Smooth muscle cell (in vitro differentiated cells): Measurements from ENCODE around the gene CAVIN1. TPM values are rescaled to one million over a fixed set of nuclear protein-coding genes. Genes with fewer than 3 reads are reported as not detected.

Experiments used
- DNase-seq: peaks from one replicate; lab custom pipeline; 2025; ENCODE audit not compliant: unreplicated experiment; lab: John Stamatoyannopoulos, UW
- H2AFZ ChIP-seq: fragments of 200-600 bp; sonication (generic); 2 replicates; pipeline ENCODE4 v1.6.0; 2016; ENCODE audit warnings: antibody characterized with exemption, low read depth, mild to moderate bottlenecking
- H3F3A ChIP-seq: fragments of 200-600 bp; sonication (generic); 2 replicates; pipeline ENCODE4 v1.6.0; 2017; ENCODE audit warnings: antibody characterized with exemption, low read depth
- H3K27ac ChIP-seq: fragments of 200-600 bp; sonication (generic); 2 replicates; pipeline ENCODE4 v1.5.1; 2016; ENCODE audit warnings: low read depth, mild to moderate bottlenecking
- H3K27me3 ChIP-seq: fragments of 200-600 bp; sonication (generic); 2 replicates; pipeline ENCODE4 v1.6.1; 2016; ENCODE audit warnings: low read depth, mild to moderate bottlenecking
- H3K36me3 ChIP-seq: fragments of 200-600 bp; sonication (generic); 2 replicates; pipeline ENCODE4 v1.5.1; 2016; ENCODE audit warnings: low read depth
- H3K4me1 ChIP-seq: fragments of 200-600 bp; sonication (generic); 2 replicates; pipeline ENCODE4 v1.5.1; 2016; ENCODE audit warnings: low read depth
- H3K4me2 ChIP-seq: fragments of 200-600 bp; sonication (generic); 2 replicates; pipeline ENCODE4 v1.6.0; 2016; ENCODE audit warnings: mild to moderate bottlenecking
- H3K4me3 ChIP-seq: fragments of 200-600 bp; sonication (generic); 2 replicates; pipeline ENCODE4 v1.5.1; 2016; ENCODE audit warnings: mild to moderate bottlenecking
- H3K79me2 ChIP-seq: fragments of 200-600 bp; sonication (generic); 2 replicates; pipeline ENCODE4 v1.6.0; 2016; ENCODE audit warnings: low read depth, mild to moderate bottlenecking
- H3K9ac ChIP-seq: fragments of 200-600 bp; sonication (generic); 2 replicates; pipeline ENCODE4 v1.6.0; 2016; ENCODE audit warnings: low read depth
- H3K9me3 ChIP-seq: fragments of 200-600 bp; sonication (generic); replicated peaks from 2 replicates; pipeline ENCODE4 v1.5.1; 2016; ENCODE audit warnings: low read depth
- H4K20me1 ChIP-seq: fragments of 200-600 bp; sonication (generic); 2 replicates; pipeline ENCODE4 v1.6.0; 2016; ENCODE audit warnings: low read depth
- CTCF ChIP-seq: fragments of 200-600 bp; sonication (generic); IDR thresholded peaks from 2 replicates; pipeline ENCODE4 v1.5.1; 2017; ENCODE audit warnings: borderline replicate concordance, mild to moderate bottlenecking, antibody characterized with exemption; ENCODE audit not compliant: insufficient read depth, poor library complexity, severe bottlenecking
- WGBS: methylation state at CpG from one replicate; pipeline ENCODE4 v1.1.7; 2016; ENCODE audit warnings: low lambda C conversion rate; 5-methylcytosine and 5-hydroxymethylcytosine counted together
- polyA plus RNA-seq: library from polyadenylated mRNA; unstranded; fragments of >200 nt; fragmentation: Nextera tagmentation; extraction: Ambion mirVana; gene quantifications from 2 replicates; pipeline ENCODE4 v1.2.1, GENCODE V29; 2016
- total RNA-seq: library from RNA; depleted of rRNA; stranded (reverse); fragments of >200 nt; gene quantifications from 2 replicates; pipeline ENCODE4 v1.2.3, GENCODE V29; 2014

CAVIN1 gene
- total and polyA plus RNA-seq, 2 experiments from 2014 or later = 116 to 255 TPM

- peak overlapping the region; percentile 86 for H3K27ac ChIP-seq
- WGBS = 88% methylated on average over 1 of the region's 1 CpG
Measured at GRCh38 chr17:42460371-42460770, 37.3 kb upstream of the CAVIN1 start.

GRCh38 chr17:42459801-42460281 is 36.8 kb upstream of the CAVIN1 start:
- Histone ChIP-seq H3K9ac (no peak overlapping the region), H3K4me2 (peak overlapping the region; percentile 92), H3K4me3 (peak overlapping the region; percentile 71), H4K20me1 (peaks cover 23% of the 10 kb centered on the region), H3F3A (peaks cover 19% of the 10 kb centered on the region), H3K4me1 (peaks cover 13% of the 10 kb centered on the region), H3K27me3 (no peaks in the 10 kb centered on the region), H3K27ac (peak overlapping the region; percentile 86), H3K9me3 (no peaks in the 10 kb centered on the region), H3K36me3 (no peaks in the 10 kb centered on the region), H3K79me2 (peaks cover 14% of the 10 kb centered on the region), H2AFZ (no peak overlapping the region)
- DNase-seq = no peak
- no peak for TF ChIP-seq CTCF
- 53% methylated on average over 6 of the region's 6 CpGs for WGBS

More at GRCh38 chr17:42460371-42460770, 37.3 kb upstream of the CAVIN1 start:
- no peak overlapping the region for H3K9ac ChIP-seq
- peak overlapping the region; percentile 92 for H3K4me2 ChIP-seq
- no peaks in the 10 kb centered on the region for H3K9me3 ChIP-seq
- H2AFZ ChIP-seq = no peak overlapping the region
- no peaks in the 10 kb centered on the region for H3K36me3 ChIP-seq
- DNase-seq = no peak
- peaks cover 19% of the 10 kb centered on the region for H3F3A ChIP-seq
- H3K27me3 ChIP-seq = no peaks in the 10 kb centered on the region
- TF ChIP-seq CTCF = no peak
- H3K4me1 ChIP-seq = peaks cover 13% of the 10 kb centered on the region
- H3K79me2 ChIP-seq = peaks cover 14% of the 10 kb centered on the region
- peak overlapping the region; percentile 71 for H3K4me3 ChIP-seq
- H4K20me1 ChIP-seq = peaks cover 23% of the 10 kb centered on the region

- H3K36me3 ChIP-seq = no peaks in the 10 kb centered on the region
- peak overlapping the region; percentile 46 for H2AFZ ChIP-seq
- H3K9me3 ChIP-seq = no peaks in the 10 kb centered on the region
- peak; percentile 21 for TF ChIP-seq CTCF
- H3K9ac ChIP-seq = peak overlapping the region; percentile 74
- peaks cover 19% of the 10 kb centered on the region for H3F3A ChIP-seq
- H3K4me2 ChIP-seq = peak overlapping the region; percentile 92
- DNase-seq = no peak
- peak overlapping the region; percentile 86 for H3K27ac ChIP-seq
- H3K4me1 ChIP-seq = peaks cover 13% of the 10 kb centered on the region
- H3K79me2 ChIP-seq = peaks cover 12% of the 10 kb centered on the region
- peaks cover 21% of the 10 kb centered on the region for H4K20me1 ChIP-seq
- 9% methylated on average over 11 of the region's 11 CpGs for WGBS
- H3K4me3 ChIP-seq = peak overlapping the region; percentile 71
- no peaks in the 10 kb centered on the region for H3K27me3 ChIP-seq
Measured at GRCh38 chr17:42459256-42459800, 36.3 kb upstream of the CAVIN1 start.
